Transverse colon (tissue), 4 donors: ENCODE data around the gene H6PD.

ENCODE experiments used
- POLR2A ChIP-seq: fragments of 450-650 bp; IDR thresholded peaks from one replicate; pipeline ENCODE4 v1.6.1; 2016; ENCODE audit warnings: antibody characterized with exemption, mild to moderate bottlenecking, moderate library complexity
- POLR2AphosphoS5 ChIP-seq, 3 donors: sonication (generic); formaldehyde crosslinking; IDR thresholded peaks; one replicate each; pipeline ENCODE4 v1.6.1; 2016; ENCODE audit warnings: antibody characterized with exemption in 3 of 3
- TF ChIP-seq, protein P1 (sequence below), 5 experiments: fragments of 200-600 bp in 3 of 5; fragments of 450-650 bp in 2 of 5; sonication (generic) in 3 of 5; IDR thresholded peaks; 1 replicate in 2 of 5; 2 replicates in 3 of 5; pipeline ENCODE4 v1.5.1; 2016 to 2017; ENCODE audit warnings: antibody characterized with exemption in 5 of 5, inconsistent platforms in 3 of 5, mild to moderate bottlenecking in 2 of 5, moderate library complexity in 1 of 5

DNA sequence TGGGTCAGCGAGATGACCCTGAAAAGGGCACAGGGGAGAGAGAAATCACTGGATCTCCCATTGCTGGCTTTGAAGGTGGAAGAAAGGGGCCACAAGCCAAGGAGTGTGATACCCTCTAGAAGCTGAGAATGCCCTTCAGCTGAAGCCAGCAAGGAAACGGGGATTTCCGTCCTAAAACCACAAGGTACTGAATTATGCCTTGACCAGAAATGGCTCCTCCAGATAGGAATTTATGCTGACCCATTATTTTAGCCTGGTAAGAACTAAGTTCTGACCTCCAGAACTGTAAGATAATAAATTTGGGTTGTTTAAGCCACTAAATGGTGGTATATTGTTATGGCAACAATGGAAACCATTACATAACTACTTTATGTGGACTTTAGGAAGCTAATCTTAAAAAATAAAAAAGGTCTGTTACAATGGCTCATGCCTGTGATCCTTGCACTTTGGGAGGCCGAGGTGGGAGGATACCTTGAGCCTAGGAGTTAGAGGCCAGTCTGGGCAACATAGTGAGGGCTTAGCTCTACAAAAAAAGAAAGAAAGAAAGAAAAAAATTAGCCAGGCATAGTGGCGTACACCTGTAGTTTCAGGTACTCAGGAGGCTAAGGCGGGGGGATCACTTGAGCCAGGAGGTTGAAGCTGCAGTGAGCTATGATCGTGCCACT, 3.6 kb upstream of the H6PD start:
- TF ChIP-seq, protein P1, sequence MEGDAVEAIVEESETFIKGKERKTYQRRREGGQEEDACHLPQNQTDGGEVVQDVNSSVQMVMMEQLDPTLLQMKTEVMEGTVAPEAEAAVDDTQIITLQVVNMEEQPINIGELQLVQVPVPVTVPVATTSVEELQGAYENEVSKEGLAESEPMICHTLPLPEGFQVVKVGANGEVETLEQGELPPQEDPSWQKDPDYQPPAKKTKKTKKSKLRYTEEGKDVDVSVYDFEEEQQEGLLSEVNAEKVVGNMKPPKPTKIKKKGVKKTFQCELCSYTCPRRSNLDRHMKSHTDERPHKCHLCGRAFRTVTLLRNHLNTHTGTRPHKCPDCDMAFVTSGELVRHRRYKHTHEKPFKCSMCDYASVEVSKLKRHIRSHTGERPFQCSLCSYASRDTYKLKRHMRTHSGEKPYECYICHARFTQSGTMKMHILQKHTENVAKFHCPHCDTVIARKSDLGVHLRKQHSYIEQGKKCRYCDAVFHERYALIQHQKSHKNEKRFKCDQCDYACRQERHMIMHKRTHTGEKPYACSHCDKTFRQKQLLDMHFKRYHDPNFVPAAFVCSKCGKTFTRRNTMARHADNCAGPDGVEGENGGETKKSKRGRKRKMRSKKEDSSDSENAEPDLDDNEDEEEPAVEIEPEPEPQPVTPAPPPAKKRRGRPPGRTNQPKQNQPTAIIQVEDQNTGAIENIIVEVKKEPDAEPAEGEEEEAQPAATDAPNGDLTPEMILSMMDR (IDR thresholded peaks at IDR 0.05): no peak
- no peak for TF ChIP-seq POLR2AphosphoS5 (IDR thresholded peaks at IDR 0.05)
- TF ChIP-seq POLR2A: no peak
